Naive B cell (primary cell): ENCODE measurements around the gene VCAN. TPM values are rescaled to one million over a fixed set of nuclear protein-coding genes. Genes with fewer than 3 reads are reported as not detected.
A peak's percentile ranks its signal among the peaks of the same experiment; 100 is the strongest.

Experiments
- ATAC-seq, 2 donors: fragments of 150-1000 bp; cut with Tn5 transposase; 2 replicates each; pipeline ENCODE4 v1.10.0; 2021; ENCODE audit warnings: low read depth in 2 of 2, mild to moderate bottlenecking in 2 of 2, moderate library complexity in 2 of 2
- DNase-seq: peaks from one replicate; pipeline ENCODE4 v3.0.0; 2022
- H3K27ac Mint-ChIP-seq, 6 donors: one replicate each; pipeline ENCODE4 v1.8.0; 2020 to 2022; ENCODE audit warnings: mild to moderate bottlenecking in 6 of 6, mixed read lengths in 6 of 6, moderate library complexity in 5 of 6, inconsistent platforms in 2 of 6
- H3K27me3 Mint-ChIP-seq, 3 donors: one replicate each; pipeline ENCODE4 v1.8.0; 2021 to 2022; ENCODE audit warnings: mixed read lengths in 3 of 3, mild to moderate bottlenecking in 1 of 3
- H3K36me3 Mint-ChIP-seq, 2 donors: one replicate each; pipeline ENCODE4 v1.8.0; 2020 to 2022; ENCODE audit warnings: mixed read lengths in 2 of 2, inconsistent platforms in 1 of 2, mild to moderate bottlenecking in 1 of 2
- H3K4me1 Mint-ChIP-seq, 3 donors: one replicate each; pipeline ENCODE4 v1.8.0; 2020 to 2022; ENCODE audit warnings: mixed read lengths in 3 of 3, inconsistent platforms in 1 of 3, mild to moderate bottlenecking in 1 of 3, moderate library complexity in 1 of 3
- H3K4me3 Mint-ChIP-seq, 8 donors: one replicate each; pipeline ENCODE4 v1.8.0; 2020 to 2022; ENCODE audit warnings: mild to moderate bottlenecking in 8 of 8, mixed read lengths in 8 of 8, moderate library complexity in 8 of 8, inconsistent platforms in 2 of 8
- H3K9me3 Mint-ChIP-seq, 7 donors: one replicate each; pipeline ENCODE4 v1.8.0; 2020 to 2022; ENCODE audit warnings: mixed read lengths in 7 of 7, mild to moderate bottlenecking in 5 of 7, inconsistent platforms in 2 of 7, moderate library complexity in 1 of 7
- polyA plus RNA-seq, 6 donors: library from polyadenylated mRNA; unstranded; fragments of 300-500 nt; fragmentation: Illumina TruSeq; gene quantifications; one replicate each; pipeline ENCODE4 v1.2.3, GENCODE V29; 2021; ENCODE audit warnings: low read depth in 6 of 6

VCAN gene
- polyA plus RNA-seq, 6 donors from 2014 or later, result 0.28 to 2.1 (median 0.66) TPM

DNA sequence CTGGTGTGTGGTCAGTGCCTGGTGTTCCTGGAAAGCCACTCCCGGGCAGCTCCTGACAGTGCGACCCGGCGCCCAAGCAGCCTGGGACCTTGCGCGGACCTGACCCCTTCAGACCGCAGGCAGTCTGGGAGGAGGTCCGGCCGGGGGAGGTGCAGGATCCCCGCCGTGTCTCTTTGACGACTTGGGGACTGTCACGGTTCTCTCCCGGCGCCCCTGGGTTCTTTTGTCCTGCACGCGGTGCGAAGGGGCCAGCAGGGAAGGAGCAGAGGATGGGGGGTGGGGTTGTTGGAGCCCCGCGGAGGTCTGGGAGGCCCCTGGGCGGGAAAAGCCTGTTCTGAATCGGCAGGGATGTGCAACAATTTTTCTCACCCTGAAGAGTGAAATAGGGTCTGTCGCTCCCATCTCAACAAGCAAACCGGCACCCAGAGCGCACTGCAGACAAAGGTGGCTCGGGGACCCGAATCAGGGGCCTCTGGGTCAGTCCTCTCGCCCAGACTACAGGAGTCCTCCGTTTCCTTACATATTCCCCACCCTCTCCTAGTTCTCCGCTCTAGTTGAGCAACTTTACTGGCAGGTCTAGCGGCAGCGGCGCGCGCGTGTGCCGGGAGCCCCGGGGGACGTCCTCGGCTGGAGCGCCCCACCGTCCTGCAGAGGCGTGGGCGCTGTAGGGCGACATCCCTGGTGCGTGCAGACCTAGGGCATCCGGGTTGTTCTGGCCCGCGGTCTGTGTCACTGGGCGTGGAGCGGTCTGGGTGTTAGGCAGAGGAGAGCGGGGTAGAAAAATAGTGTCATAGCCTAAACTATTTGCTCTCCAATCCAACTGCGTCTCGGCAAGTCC, 1.2 kb downstream of the VCAN start:
- Mint-ChIP-seq H3K9me3 (peaks cover 0 to 10% (median 0%) of the 10 kb centered on the region in 7 donors), H3K27ac (no peak overlapping the region), H3K4me3 (peak overlapping the region in 7 of 8 donors; percentile 2 to 87 (median 83)), H3K36me3 (peaks cover 0 to 13% of the 10 kb centered on the region in 2 donors), H3K4me1 (peaks cover 13 to 33% (median 28%) of the 10 kb centered on the region in 3 donors), H3K27me3 (peaks cover 60 to 70% (median 67%) of the 10 kb centered on the region in 3 donors)
- ATAC-seq, result peak; percentile 40
- DNase-seq, result no peak

DNA sequence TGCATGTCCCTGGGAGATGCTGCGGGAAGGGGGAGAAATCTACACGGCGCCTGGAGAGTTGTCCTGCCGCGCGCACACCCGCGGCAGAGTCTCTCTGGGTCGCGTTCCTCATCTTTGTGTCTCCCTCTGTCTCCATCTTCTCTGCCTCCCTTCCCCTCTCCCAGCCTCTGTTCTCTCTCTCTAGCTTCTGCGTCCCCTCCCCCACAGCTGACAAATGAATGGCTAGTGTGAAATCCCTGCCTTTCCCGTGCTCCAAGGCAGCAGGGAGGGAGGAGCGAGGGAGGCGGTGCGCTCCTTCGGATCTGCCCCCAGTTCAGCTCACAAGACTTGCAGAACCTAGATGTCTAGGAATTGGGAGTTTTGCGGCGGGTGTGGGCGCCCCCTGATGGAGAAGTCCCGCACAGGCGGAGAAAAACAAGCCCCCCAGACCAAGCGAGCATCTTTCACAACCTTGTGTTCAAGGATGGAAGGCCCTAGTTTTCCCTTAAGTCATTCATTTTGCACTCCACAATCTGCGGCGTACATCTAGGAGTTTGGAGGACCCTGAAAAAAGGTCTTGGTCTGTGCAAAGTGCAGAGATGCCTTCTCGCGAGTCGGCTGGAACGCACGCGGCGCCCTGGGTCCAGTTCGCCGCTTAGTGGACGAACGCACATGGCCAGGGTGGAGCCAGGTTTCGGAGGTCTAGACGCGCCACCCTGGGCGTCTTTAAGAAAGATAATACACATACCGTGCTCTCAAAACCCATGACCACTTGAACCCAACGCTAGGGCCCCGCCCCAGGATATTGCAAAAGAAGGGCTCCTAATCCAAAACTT, 2.0 kb downstream of the VCAN start:
- peak; percentile 4 for DNase-seq
- Mint-ChIP-seq H3K27me3 (peaks cover 59 to 68% (median 63%) of the 10 kb centered on the region in 3 donors), H3K4me1 (peaks cover 13 to 33% (median 28%) of the 10 kb centered on the region in 3 donors)

DNA sequence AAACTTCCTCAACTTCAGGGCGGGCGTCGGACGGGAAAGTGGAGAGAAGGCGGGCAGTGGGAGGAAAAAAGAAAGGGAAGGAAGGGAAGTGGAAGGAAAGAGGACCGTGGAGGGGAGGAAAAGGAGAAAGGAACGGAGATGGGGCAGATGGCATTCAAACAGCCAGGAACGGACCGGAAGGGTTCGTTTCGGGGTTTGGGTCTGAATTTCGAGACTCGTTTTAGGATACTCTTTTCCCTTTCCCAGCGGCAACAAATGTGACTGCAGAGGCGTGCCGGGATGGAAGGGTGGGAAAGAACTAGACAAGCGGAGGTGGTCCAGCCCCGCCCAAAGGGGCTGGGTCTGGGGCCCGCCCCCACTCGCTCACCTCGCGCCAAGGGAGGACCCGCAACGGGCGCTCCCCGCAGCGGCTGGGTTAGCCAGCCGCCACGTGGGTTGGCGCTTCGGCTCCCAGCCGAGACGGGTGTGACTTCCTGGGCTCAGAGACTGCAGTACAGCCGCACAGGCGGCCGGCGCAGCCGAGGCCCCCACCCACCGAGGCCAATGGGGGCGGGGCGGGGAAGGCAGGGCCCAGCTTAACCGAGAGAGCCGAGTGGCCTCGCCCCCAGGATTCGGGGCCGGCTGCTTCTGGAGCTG, 2.7 kb downstream of the VCAN start:
- DNase-seq (peak; percentile 14), ATAC-seq (peak; percentile 59 to 62)
- peak overlapping the region in 3 of 6 donors; percentile 8 to 91 (median 33) for H3K27ac Mint-ChIP-seq
- H3K4me1 Mint-ChIP-seq, result peaks cover 13 to 33% (median 28%) of the 10 kb centered on the region in 3 donors
- H3K36me3 Mint-ChIP-seq, result peaks cover 0 to 13% of the 10 kb centered on the region in 2 donors
- H3K27me3 Mint-ChIP-seq, result peaks cover 63 to 71% (median 67%) of the 10 kb centered on the region in 3 donors
- peak overlapping the region; percentile 37 to 95 (median 83) for H3K4me3 Mint-ChIP-seq
- peaks cover 0 to 12% (median 3%) of the 10 kb centered on the region in 7 donors for H3K9me3 Mint-ChIP-seq

More for the DNA sequence above, 2.0 kb downstream of the VCAN start:
- ATAC-seq, result peak in 1 of 2 donors; percentile 25
- Mint-ChIP-seq H3K9me3 (peaks cover 0 to 10% (median 3%) of the 10 kb centered on the region in 7 donors), H3K36me3 (peaks cover 0 to 13% of the 10 kb centered on the region in 2 donors), H3K27ac (peak overlapping the region in 4 of 6 donors; percentile 8 to 91 (median 57)), H3K4me3 (peak overlapping the region; percentile 37 to 95 (median 83))

DNA sequence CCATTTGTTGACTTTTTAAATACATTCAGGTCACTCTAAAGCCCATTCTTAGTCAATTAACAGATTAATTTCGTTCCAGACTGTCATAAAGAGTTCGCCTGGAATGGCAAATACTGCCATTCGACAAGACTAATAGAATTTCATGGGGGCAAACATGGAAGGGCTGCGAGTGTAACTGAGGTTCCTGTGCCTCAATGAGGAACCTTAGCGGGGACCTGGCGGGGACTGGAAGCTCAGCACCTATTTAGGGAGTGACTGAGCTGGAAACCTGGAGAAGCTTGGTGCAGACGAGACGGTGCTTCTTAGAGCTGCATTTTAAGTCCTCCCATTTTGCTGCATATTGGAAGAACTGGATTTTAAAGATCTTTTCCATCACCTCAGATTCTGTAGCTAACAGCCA, 3.4 kb downstream of the VCAN start:
- peaks cover 0 to 13% of the 10 kb centered on the region in 2 donors for H3K36me3 Mint-ChIP-seq
- peak overlapping the region in 1 of 6 donors; percentile 38 for H3K27ac Mint-ChIP-seq
- ATAC-seq, result no peak
- peaks cover 13 to 33% (median 28%) of the 10 kb centered on the region in 3 donors for H3K4me1 Mint-ChIP-seq
- peaks cover 65 to 76% (median 74%) of the 10 kb centered on the region in 3 donors for H3K27me3 Mint-ChIP-seq
- no peak for DNase-seq
- peaks cover 0 to 17% (median 3%) of the 10 kb centered on the region in 7 donors for H3K9me3 Mint-ChIP-seq
- peak overlapping the region in 6 of 8 donors; percentile 3 to 82 (median 74) for H3K4me3 Mint-ChIP-seq

DNA sequence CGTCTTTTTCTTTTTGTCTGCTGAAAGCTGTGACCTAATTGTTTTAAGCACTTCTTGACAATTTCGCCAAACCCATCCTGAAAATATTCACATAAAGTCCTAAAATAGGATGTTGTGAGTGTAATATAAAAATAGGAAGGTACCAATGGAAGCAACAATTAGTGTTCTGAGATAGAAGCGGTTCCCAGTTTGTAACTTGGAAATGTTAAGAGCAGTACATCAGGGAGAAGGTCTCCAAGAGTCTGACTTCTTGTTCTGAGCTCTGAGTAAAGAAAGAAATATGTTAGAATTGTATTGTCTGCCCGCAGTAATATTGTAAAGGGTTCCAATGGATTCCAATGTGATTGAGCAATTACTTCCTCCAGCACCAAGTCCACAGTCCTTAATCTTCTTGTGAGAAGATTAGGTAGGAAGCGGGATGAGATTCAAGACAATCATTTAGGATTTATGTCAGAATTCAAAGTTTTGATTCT, 3.9 kb downstream of the VCAN start:
- peaks cover 13 to 33% (median 28%) of the 10 kb centered on the region in 3 donors for H3K4me1 Mint-ChIP-seq
- DNase-seq (no peak), ATAC-seq (no peak)
- H3K27me3 Mint-ChIP-seq, result peaks cover 68 to 76% (median 75%) of the 10 kb centered on the region in 3 donors
- peaks cover 0 to 13% of the 10 kb centered on the region in 2 donors for H3K36me3 Mint-ChIP-seq
- peak overlapping the region in 4 of 8 donors; percentile 71 to 82 (median 76) for H3K4me3 Mint-ChIP-seq
- H3K27ac Mint-ChIP-seq, result no peak overlapping the region
- H3K9me3 Mint-ChIP-seq, result peaks cover 0 to 17% (median 3%) of the 10 kb centered on the region in 7 donors

DNA sequence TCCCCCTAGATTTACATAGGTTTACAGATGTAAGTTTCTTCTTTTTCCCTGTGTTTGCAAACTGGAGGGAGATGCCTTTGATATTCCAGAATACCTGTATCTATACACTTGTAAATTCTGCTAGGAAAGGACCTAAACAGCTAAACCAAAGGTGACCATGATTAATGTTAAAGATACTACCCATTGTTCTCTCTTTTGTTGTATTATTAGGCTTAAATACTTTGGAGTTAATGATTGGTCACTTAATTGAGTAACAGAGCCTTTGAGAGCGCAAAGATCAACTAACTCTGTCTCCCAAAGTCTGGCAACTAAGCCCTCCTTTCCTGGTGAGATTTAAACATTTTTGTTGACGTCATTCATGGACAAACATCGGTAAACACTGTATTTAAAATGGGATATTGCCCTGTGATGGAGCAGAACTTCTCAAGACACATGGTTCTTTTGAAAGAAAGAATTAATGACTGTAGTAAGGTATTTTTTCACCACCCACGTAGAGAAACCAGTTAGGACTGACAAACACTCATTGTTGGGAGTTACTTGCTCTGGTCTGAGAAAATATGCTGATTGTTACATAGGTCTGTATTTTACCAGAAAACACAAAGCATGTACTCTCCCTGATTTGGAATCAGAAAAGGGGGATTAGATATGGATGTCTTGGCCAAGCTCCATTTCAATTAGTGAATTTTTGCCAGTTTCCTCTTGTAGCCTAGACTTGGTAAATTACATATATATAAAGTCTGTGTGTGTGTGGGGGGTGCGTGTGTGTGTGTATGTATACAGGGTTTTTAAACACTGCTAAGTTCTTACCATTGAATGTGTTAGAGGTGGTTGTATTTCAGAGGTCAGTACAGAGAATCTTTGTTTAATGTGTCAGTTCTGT, 4.6 kb downstream of the VCAN start:
- Mint-ChIP-seq H3K27me3 (peaks cover 63 to 68% (median 67%) of the 10 kb centered on the region in 3 donors), H3K4me3 (no peak overlapping the region), H3K9me3 (peaks cover 0 to 17% (median 3%) of the 10 kb centered on the region in 7 donors), H3K4me1 (peaks cover 13 to 33% (median 28%) of the 10 kb centered on the region in 3 donors), H3K27ac (no peak overlapping the region), H3K36me3 (peaks cover 0 to 13% of the 10 kb centered on the region in 2 donors)
- DNase-seq (no peak), ATAC-seq (no peak)

DNA sequence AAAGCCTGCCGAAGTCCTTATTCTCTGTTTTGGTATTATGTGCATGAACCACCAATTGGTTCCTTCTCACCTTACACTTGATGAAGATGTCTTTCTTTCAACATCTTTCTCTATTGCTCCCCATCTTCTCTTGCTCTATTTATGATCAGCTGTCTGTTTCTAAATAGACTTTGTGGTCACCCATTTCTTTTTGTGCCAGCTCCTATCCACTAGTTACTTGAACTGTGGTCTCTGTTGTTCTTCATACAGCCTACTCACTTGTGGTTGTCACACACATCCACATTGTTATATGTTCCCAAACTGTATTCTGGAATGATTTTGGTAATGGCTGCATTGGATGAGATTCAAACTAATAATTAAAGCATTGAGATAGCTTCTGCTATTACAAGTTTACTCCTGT, 11.4 kb downstream of the VCAN start:
- H3K4me3 Mint-ChIP-seq, result no peak overlapping the region
- H3K27ac Mint-ChIP-seq, result no peak overlapping the region
- peaks cover 0 to 7% (median 4%) of the 10 kb centered on the region in 7 donors for H3K9me3 Mint-ChIP-seq
- no peaks in the 10 kb centered on the region for H3K36me3 Mint-ChIP-seq
- DNase-seq, result no peak
- peaks cover 25 to 41% (median 39%) of the 10 kb centered on the region in 3 donors for H3K27me3 Mint-ChIP-seq
- no peak for ATAC-seq
- H3K4me1 Mint-ChIP-seq, result no peaks in the 10 kb centered on the region

DNA sequence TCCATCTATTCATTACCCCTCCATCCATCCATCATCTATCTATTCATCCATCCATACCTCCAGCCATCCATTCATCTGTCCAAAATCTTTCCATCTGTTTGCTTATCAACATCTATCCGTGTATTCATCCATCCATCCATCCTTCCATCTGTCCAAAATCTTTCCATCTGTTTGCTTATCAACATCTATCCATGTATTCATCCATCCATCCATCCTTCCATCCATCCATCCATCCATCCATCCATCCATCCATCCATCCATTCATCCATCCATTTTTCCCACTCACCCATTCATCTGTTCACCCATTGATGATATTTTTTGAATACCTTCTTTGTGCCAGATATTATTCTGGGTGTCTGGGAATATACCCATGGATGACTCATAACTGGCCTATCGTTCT, 12.8 kb downstream of the VCAN start:
- H3K36me3 Mint-ChIP-seq, result no peaks in the 10 kb centered on the region
- no peak for ATAC-seq

DNA sequence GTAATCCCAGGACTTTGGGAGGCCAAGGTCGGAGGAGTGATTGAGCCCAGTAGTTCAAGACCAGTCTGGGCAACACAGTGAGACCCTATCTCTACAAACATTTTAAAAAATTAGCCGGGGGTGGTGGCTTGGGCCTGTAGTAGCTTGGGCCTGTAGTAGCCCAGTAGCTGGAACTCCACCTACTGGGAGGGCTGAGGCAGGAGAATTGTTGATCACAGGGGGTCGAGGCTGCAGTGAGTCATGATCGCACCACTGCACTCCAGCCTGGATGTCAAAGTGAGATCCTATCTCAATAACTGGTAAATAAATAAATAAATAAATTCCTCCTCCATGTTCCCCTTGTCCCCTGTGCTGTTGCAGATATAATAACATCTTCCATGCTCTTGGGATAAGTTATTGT, 14.3 kb downstream of the VCAN start:
- H3K4me1 Mint-ChIP-seq, result no peaks in the 10 kb centered on the region
- DNase-seq, result no peak
- peaks cover 0 to 6% (median 0%) of the 10 kb centered on the region in 7 donors for H3K9me3 Mint-ChIP-seq
- no peak for ATAC-seq
- H3K36me3 Mint-ChIP-seq, result no peaks in the 10 kb centered on the region
- peaks cover 18 to 27% (median 18%) of the 10 kb centered on the region in 3 donors for H3K27me3 Mint-ChIP-seq
- H3K27ac Mint-ChIP-seq, result no peak overlapping the region
- H3K4me3 Mint-ChIP-seq, result no peak overlapping the region

More for the DNA sequence above, 12.8 kb downstream of the VCAN start:
- Mint-ChIP-seq H3K4me1 (no peaks in the 10 kb centered on the region), H3K27ac (peak overlapping the region in 1 of 6 donors; percentile 15), H3K27me3 (peaks cover 18 to 36% (median 29%) of the 10 kb centered on the region in 3 donors), H3K4me3 (no peak overlapping the region), H3K9me3 (peaks cover 0 to 5% (median 4%) of the 10 kb centered on the region in 7 donors)
- no peak for DNase-seq

DNA sequence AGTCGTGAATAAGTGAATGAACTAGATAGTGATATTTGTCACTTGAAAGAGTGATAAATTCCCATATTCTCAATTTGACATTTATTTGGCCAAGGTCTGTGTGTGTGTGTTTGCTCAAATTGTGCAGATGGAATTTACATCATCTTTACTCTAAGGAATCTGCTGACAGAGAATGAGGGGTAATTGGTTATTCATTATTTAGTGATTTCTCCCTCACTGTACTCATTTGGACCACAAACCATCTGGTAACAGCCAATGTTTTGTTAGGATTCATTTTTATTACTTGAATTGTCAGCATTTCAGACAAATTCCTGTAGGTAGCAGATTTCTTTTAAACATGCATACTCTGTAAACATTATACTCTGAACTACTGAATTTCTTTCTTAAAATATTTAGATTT, 15.6 kb downstream of the VCAN start:
- no peak overlapping the region for H3K27ac Mint-ChIP-seq
- H3K4me3 Mint-ChIP-seq, result no peak overlapping the region
- H3K27me3 Mint-ChIP-seq, result peaks cover 18 to 27% (median 18%) of the 10 kb centered on the region in 3 donors
- no peak for ATAC-seq
- no peaks in the 10 kb centered on the region for H3K4me1 Mint-ChIP-seq
- DNase-seq, result no peak
- H3K9me3 Mint-ChIP-seq, result peaks cover 0 to 6% (median 0%) of the 10 kb centered on the region in 7 donors
- no peaks in the 10 kb centered on the region for H3K36me3 Mint-ChIP-seq

DNA sequence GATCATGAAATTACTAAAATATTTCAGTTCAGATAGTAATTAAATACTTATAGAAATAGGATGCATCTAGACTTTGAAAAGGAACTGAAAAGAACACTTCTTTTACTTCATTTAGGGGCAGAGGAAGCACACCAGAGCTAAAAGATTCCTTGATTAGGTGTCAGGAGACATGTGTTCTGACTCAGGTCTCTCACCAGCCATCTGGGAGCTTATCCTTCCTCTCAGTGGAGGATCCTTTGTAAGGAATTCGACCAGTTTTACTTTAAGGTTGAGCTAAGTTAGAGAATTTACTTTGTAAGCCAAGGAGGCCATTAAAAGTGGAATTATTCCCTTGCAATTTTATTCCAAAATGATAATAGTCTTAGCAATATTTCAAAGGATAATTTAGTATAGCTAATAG, 16.7 kb downstream of the VCAN start:
- peaks cover 0 to 4% (median 0%) of the 10 kb centered on the region in 7 donors for H3K9me3 Mint-ChIP-seq
- H3K36me3 Mint-ChIP-seq, result no peaks in the 10 kb centered on the region
- no peaks in the 10 kb centered on the region for H3K4me1 Mint-ChIP-seq
- no peak overlapping the region for H3K27ac Mint-ChIP-seq
- DNase-seq (no peak), ATAC-seq (no peak)
- no peak overlapping the region for H3K4me3 Mint-ChIP-seq
- peaks cover 11 to 26% (median 13%) of the 10 kb centered on the region in 3 donors for H3K27me3 Mint-ChIP-seq

DNA sequence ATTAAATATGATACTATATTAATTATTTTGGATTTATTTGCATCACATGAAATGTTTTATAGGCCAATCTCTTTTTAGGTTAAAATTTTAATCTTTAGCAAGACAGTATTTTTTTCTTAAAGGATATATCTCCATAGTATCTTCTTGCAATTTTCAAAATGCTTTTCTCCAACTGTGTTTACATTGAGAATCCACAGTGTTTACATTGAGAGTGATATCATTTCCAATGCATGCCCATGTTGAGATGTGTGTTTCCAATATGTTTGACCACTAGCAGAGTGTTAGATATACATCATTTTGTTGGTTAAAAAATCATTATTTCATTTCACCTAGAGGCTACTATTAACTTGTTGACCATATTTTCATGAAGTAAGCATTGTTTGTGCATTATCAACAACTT, 17.3 kb downstream of the VCAN start:
- no peaks in the 10 kb centered on the region for H3K36me3 Mint-ChIP-seq
- no peaks in the 10 kb centered on the region for H3K4me1 Mint-ChIP-seq
- H3K27ac Mint-ChIP-seq, result no peak overlapping the region
- peaks cover 11 to 26% (median 18%) of the 10 kb centered on the region in 3 donors for H3K27me3 Mint-ChIP-seq
- DNase-seq (no peak), ATAC-seq (no peak)
- H3K9me3 Mint-ChIP-seq, result peaks cover 0 to 4% (median 0%) of the 10 kb centered on the region in 7 donors
- H3K4me3 Mint-ChIP-seq, result no peak overlapping the region
